SK-N-MC (cell line): Measurements from ENCODE around the gene FBXO4.

Source experiments
- EZH2 ChIP-seq: fragments of 200-600 bp; sonication (generic); IDR thresholded peaks from one replicate; pipeline ENCODE4 v1.6.1; 2017; ENCODE audit warnings: antibody characterized with exemption
- FOXP2 ChIP-seq: optimal IDR thresholded peaks from 2 replicates; pipeline ENCODE3; 2011; ENCODE audit warnings: mild to moderate bottlenecking, moderate library complexity; ENCODE audit not compliant: insufficient read depth; ENCODE audit errors: extremely low read length, control extremely low read depth
- POLR2AphosphoS5 ChIP-seq: IDR thresholded peaks from 2 replicates; pipeline ENCODE4 v1.6.1; 2012; ENCODE audit warnings: mild to moderate bottlenecking, low read depth, low read length, borderline replicate concordance

GRCh38 chr5:41883936-41884335 lies 41.1 kb upstream of the FBXO4 start:
- no peak for TF ChIP-seq EZH2
- TF ChIP-seq POLR2AphosphoS5, result no peak
- TF ChIP-seq FOXP2, result no peak
